Activated naive CD4-positive, alpha-beta T cell (primary cell): ENCODE measurements around the gene ETV3L.

Source experiments
- DNase-seq, 4 experiments: peaks; one replicate each; lab custom pipeline; 2025; lab: John Stamatoyannopoulos, UW

The ETV3L gene

GRCh38 chr1:157132111-157132510 lies 32.5 kb upstream of the ETV3L start:
- DNase-seq = no peak

GRCh38 chr1:157131281-157131680 lies 31.7 kb upstream of the ETV3L start:
- DNase-seq = no peak

GRCh38 chr1:157124855-157125254 lies 25.2 kb upstream of the ETV3L start:
- no peak for DNase-seq

GRCh38 chr1:157119448-157119847 lies 19.8 kb upstream of the ETV3L start:
- DNase-seq = no peak

- DNase-seq = no peak
Observed at GRCh38 chr1:157119008-157119407, 19.4 kb upstream of the ETV3L start.

GRCh38 chr1:157117527-157118057 lies 18.0 kb upstream of the ETV3L start:
- no peak for DNase-seq

- no peak for DNase-seq
Observed at GRCh38 chr1:157116737-157117103, 17.1 kb upstream of the ETV3L start.

GRCh38 chr1:157115851-157116736 lies 16.5 kb upstream of the ETV3L start:
- DNase-seq = no peak

GRCh38 chr1:157115429-157115838 lies 15.8 kb upstream of the ETV3L start:
- no peak for DNase-seq

- DNase-seq = no peak
Observed at GRCh38 chr1:157114183-157115121, 14.8 kb upstream of the ETV3L start.

GRCh38 chr1:157113631-157114030 lies 14.0 kb upstream of the ETV3L start:
- no peak for DNase-seq

GRCh38 chr1:157113106-157113505 lies 13.5 kb upstream of the ETV3L start:
- no peak for DNase-seq

- no peak for DNase-seq
Observed at GRCh38 chr1:157112186-157112867, 12.7 kb upstream of the ETV3L start.

GRCh38 chr1:157111396-157112165 lies 12.0 kb upstream of the ETV3L start:
- DNase-seq = no peak

GRCh38 chr1:157110686-157111085 lies 11.1 kb upstream of the ETV3L start:
- DNase-seq = no peak

- no peak for DNase-seq
Observed at GRCh38 chr1:157110003-157110402, 10.4 kb upstream of the ETV3L start.

- DNase-seq = no peak
Observed at GRCh38 chr1:157108448-157108847, 8.8 kb upstream of the ETV3L start.

- DNase-seq = no peak
Observed at GRCh38 chr1:157107702-157108101, 8.1 kb upstream of the ETV3L start.

GRCh38 chr1:157106813-157107189 lies 7.2 kb upstream of the ETV3L start:
- no peak for DNase-seq

GRCh38 chr1:157105988-157106812 lies 6.6 kb upstream of the ETV3L start:
- no peak for DNase-seq
